ENCODE data around the gene TOGARAM1. TPM values are rescaled to one million over a fixed set of nuclear protein-coding genes. Genes with fewer than 3 reads are reported as not detected.

TOGARAM1 gene, protein sequence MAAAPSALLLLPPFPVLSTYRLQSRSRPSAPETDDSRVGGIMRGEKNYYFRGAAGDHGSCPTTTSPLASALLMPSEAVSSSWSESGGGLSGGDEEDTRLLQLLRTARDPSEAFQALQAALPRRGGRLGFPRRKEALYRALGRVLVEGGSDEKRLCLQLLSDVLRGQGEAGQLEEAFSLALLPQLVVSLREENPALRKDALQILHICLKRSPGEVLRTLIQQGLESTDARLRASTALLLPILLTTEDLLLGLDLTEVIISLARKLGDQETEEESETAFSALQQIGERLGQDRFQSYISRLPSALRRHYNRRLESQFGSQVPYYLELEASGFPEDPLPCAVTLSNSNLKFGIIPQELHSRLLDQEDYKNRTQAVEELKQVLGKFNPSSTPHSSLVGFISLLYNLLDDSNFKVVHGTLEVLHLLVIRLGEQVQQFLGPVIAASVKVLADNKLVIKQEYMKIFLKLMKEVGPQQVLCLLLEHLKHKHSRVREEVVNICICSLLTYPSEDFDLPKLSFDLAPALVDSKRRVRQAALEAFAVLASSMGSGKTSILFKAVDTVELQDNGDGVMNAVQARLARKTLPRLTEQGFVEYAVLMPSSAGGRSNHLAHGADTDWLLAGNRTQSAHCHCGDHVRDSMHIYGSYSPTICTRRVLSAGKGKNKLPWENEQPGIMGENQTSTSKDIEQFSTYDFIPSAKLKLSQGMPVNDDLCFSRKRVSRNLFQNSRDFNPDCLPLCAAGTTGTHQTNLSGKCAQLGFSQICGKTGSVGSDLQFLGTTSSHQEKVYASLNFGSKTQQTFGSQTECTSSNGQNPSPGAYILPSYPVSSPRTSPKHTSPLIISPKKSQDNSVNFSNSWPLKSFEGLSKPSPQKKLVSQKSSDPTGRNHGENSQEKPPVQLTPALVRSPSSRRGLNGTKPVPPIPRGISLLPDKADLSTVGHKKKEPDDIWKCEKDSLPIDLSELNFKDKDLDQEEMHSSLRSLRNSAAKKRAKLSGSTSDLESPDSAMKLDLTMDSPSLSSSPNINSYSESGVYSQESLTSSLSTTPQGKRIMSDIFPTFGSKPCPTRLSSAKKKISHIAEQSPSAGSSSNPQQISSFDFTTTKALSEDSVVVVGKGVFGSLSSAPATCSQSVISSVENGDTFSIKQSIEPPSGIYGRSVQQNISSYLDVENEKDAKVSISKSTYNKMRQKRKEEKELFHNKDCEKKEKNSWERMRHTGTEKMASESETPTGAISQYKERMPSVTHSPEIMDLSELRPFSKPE (N-terminal part only)
- total RNA-seq = 3.4 and 12.4 TPM in 2 replicates

DNA sequence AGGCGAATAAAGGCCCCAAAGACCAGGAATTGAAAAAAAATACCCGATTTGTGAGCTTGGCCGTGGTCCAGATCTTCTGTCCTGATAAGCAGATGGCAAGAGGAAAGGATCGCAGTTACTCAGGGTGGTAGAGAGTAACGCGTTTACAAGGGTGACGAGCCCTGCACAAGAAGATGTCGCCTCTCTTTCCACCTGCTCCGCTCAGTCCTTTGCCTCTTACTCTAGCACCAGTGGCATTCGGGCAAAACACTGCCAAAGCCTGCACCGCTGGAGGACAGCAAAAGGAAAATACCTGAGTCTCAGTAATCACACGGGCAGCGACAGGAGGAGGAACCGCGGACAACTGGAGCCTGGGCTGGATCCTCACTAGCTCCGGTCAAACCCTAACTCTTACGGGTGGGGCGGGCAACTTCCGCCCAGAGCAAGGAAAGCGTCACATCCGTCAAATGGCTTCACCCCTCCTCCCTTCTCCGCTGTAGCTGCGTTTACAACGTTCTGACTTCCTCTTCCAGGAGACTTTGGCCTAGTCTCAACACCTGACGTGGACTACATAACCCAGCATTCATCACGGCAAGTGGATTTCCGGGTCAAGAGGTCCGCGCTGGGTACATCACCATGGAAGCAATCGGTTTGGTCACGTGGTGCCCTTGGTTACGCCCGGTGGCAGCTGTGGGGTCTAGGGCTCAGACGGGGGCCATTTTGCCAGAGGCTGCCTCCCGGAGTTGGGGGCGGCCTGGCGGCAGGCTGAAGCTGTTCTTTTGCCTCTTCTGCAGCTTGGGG, at the start of gene TOGARAM1, which contains the start of gene KLHL28:
TSS of gene TOGARAM1 (plus strand) at position 637 of the 780 bp plus-strand sequence. CDS start 232 bp downstream, outside the sequence.
TSS of gene KLHL28 (minus strand) at position 394 of the 780 bp plus-strand sequence. CDS start 16,019 bp downstream, outside the sequence.

DNA sequence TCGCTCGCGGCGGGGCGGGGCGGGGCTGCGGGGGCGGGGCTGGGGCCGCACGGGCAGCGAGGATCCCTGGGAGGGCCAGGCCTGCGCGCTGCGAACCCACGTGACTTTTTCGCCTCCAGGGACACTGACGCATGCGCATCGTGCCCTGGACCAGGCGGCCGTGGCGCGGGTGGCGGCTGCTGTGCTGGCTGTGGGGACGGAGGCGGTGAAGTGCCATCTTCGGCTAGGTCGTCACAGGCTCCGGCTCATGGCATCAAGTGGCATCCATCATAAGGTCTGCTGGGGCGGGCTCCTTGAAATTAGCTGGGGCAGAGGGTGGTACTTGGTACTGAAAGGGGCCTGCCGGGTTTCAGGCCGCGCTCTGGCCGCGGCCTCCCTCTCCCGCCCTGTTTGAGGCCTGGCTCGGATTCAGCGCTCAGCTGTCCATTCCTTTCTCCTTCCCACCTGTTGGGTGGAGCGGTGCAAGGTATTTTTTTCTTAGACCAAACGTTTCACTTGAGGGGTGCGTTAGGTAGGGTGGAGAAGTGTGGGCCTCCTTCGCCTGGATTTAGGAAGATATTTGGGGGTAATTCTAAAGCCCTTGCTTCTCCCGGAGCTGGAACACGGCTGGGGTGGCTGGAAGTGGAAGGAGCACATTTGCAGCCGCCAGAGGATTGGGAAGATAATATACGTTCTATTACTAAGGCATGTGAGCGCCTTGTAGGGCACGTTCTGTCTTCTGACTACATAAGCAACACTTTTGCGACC, 122.2 kb downstream of the TOGARAM1 start, which contains the start of gene PRPF39:
TSS of gene PRPF39 (plus strand) at position 141 of the 747 bp plus-strand sequence. CDS start 11,124 bp downstream, outside the sequence.

Other genes starting within 250 kb of the TOGARAM1 start
- gene KLHL28, start 243 bp upstream of the TOGARAM1 start, total RNA-seq = 2.6 and 5.5 TPM in 2 replicates
- 7.3 and 15.5 TPM in 2 replicates for gene PRPF39, start 121.9 kb downstream of the TOGARAM1 start, total RNA-seq
- 15.3 and 23.1 TPM in 2 replicates for gene FKBP3, start 172.3 kb downstream of the TOGARAM1 start, total RNA-seq
- gene FANCM, start 173.7 kb downstream of the TOGARAM1 start, total RNA-seq = 2.2 and 5.7 TPM in 2 replicates

Measured in mesangial cell (primary cell).